EH (cell line): ENCODE results near the gene SORT1.

Experiments
- DNase-seq: peaks from one replicate; pipeline ENCODE4 v3.0.0-alpha.2; 2015; ENCODE audit warnings: low read depth

SORT1 gene

DNA sequence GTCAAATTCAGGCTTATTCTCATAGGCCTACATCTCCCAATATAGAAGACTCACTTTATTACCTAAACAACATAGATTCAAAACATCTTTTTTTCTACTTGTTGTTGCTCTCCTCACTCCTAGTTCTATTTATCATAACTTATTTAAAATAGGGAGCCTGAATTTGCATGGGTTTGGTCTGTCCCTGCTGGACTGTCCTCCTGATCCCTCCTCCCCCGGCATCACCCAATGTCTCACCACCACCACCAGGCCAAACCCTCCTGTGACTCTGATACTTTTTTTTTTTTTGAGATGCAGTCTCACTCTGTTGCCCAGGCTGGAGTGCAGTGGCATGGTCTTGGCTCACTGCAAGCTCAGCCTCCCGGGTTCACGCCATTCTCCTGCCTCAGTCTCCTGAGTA, 59.1 kb downstream of the SORT1 start:
- no peak for DNase-seq

DNA sequence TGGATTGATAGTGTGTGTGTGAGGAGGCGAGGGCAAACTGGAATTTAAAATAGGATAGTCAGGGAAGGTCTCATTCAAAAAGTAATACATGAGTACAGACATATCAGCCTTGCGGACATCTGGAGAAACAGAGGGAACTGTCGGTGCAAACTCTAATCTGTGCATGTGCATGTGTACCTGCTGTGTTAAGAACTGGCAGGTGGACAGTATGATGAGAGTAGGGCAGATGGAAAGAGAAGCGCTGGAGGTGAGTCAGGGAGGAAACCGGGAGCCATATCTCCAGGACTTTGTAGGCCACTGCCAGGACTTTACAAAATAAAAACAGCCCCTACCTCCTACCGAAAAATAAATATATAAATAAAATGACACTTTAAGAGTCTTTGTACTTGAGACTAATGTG, 59.6 kb downstream of the SORT1 start:
- no peak for DNase-seq

DNA sequence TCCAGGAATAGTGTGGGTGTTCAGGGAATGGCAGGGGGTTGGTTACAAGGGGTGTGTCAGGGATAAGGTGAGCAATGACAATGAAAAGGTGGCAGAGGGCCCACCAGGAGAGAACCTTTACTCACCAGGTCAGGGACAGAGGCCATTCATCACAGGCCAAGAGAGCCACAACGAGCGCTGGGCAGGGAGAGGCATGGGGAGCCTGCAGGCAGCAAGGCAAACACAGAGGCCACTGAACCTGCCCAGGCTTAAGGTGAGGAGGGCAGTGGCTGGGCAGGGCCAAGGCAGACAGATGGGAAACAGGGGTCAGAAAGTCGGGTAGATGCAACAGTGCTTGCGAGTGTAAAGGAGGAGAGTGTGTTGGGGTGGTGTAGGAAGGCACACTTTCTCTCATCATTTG, 62.6 kb downstream of the SORT1 start:
- no peak for DNase-seq

DNA sequence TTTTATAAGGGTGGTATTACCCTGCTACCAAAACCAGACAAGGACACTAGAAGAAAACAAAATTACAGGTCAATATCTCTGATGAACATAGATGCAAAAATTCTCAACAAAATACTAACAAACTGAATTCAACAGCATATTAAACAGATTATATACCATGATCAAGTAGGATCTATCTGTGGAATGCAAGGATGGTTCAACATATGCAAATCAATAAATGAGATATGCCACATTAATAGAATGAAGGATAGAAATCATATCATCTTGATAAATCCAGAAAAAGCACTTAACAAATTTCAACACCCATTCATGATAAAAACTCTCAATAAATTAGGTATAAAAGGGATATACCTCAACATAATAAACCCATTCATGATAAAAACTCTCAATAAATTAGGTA, 66.6 kb downstream of the SORT1 start:
- DNase-seq = no peak

DNA sequence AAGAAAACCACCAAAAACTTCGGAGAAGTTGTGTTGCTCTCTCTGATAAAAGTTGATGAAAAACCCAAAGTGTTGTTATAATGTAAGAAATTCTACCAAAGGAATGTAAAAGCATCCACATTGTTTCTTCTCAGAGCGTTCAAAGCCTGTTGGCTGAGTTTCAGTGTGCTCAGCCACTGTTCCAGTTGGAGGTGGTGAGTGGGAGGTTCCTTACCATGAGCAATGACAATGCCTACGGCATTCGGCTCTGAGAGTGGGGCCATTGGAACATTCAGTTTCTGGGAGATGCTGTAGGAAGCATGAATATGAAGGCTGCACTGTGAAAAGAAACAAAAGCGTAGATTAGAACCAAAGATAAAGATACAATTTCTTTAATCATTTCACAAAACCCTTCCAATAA, 70.4 kb downstream of the SORT1 start:
- DNase-seq = no peak

DNA sequence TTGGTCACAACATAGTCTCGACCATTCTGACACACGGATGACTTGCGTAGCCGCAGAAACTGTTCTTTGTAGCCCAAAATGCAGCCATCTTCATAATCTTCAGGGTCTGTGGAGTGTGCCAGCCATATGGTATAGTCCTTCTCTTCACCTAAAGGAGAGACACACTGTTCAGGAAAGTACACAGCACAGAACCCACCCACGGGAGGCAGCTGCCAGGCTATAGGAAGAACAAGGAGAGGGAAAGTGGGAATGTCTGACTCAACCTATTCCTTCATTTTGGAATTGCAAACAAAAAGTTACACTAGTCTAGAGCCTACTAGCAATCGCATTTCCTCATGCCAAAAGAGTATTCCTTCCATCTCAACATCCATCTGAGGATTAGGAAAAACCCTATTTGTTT, 74.7 kb downstream of the SORT1 start:
- DNase-seq = no peak

DNA sequence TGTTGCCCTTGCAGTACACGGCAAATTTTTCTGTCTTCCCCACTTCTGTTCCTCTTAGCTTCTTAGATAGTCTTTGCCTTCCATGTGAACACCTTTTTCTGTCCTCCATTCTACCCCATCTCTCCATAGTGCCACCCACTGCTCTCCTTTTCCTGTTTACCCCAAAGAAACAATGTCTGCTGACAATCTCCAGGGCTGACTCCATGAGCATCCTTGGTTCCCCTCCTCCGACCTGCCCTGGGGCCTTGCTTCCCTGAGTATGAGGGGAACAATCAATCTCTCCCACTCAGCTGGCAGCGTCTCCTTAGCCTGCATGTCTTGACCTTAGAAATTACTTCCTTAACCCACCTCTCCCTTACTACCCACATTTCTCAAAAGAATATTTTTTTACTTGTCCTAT, 78.6 kb downstream of the SORT1 start:
- DNase-seq = no peak

DNA sequence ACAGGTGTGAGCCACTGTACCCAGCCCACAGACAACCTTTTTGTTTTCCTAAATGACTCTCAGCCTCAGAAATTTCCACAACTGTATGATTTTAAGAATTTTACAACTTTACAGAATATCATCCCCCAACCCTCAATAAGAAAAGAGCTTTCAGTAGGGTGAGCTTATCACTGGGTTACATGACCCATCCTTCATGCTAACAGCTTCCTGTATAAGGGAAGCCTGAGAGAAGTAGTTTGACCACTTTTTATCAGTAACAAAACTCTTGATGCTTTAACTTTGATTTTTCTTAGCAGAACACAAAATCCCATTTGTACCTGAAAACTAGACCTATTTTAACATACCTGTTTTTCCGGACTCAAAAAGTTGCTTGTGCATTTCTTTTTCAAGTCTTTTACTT, 81.2 kb downstream of the SORT1 start:
- no peak for DNase-seq

DNA sequence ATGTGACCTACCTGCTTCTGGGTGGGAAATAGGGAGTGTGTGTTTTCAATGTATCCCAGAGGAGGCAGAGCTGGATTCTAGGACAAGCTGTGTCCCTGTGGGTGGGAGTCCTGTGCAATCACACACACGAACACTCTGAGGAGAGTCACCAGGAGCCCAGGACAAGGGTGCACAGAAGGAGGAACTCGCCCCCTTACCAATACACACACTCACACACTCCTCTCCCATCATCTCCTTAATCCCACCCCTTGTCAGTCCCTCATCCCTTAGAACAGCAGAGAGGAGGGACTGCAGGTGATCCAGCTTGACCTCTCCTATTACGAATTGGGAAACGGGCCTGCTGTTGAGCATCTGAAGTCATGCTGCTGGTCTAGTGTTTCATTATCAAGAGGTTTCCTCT, 82.4 kb downstream of the SORT1 start:
- DNase-seq = no peak

DNA sequence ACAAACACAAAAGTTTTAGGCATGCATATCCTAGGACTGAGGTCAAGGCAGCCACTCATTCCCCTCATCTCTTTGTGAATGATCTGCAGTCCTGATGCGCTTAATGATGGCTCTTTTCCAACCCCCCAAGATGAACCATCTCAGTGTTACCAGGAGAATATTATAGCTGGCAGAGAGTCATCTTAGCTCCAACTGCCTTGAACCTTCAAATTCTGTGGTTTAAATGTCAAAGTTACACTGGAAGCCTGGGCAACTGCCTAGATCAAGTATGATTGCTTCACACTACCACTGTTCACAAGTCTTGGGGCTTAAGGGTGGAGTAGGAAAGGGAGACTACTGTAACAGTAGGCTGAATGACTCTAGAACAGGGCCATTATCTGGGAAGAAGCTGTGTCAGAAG, 82.9 kb downstream of the SORT1 start:
- DNase-seq = peak; percentile 66

DNA sequence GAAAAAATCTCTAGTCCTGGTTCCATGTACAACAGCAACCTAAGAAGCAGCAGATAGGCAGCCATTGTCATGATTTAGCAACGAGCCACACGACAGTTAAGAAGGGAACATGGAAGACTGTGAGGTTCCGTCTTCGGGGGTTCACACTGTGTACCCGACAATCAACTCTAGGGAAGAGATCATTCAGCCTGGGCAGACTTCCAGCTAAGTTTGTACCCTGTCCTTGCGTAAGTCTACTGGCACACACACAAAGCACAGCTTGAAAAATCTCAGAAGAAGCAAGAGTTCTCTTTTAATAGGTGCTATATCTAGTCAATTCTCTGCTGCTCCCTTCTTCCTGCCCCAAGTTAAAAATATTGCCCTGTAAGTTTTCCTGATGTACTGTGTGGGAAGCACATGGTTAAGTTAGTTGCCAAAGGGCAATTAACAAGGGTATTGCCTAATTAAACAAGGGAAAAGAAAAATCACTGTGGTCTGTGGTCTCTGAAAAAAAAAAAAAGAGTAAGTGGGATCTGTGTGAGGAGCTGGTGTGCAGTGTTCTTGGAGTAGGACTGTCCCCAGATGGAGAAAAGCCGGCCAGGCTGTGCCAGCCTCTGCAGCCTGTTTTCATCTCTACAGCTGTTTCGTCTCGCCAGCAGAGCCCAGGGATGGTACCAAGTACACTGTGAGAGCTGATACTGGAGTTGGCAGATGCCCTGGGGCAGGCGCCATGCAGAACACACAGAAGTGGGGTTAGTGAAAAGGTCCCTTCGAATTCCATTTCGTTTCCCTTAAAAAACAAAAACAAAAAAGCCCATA, 84.5 kb downstream of the SORT1 start:
- DNase-seq = no peak

DNA sequence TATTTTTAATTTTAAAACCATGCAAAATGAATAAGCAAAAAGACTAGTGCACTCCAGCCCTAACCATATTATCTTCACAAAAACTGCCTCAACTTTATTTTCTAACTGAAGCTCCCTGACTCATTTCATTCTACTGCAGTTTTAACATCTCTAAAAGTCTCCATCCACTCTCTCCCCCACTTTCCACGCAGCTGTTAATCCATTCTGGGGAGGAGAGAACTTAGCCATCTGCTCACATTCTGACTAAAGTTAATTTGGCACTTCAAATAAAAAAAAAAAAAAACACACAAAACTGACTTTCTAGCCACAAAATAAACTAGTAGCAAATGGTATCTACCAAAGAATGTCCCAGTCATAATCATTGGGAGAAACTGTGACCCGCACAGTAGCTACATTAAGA, 85.5 kb downstream of the SORT1 start:
- no peak for DNase-seq

DNA sequence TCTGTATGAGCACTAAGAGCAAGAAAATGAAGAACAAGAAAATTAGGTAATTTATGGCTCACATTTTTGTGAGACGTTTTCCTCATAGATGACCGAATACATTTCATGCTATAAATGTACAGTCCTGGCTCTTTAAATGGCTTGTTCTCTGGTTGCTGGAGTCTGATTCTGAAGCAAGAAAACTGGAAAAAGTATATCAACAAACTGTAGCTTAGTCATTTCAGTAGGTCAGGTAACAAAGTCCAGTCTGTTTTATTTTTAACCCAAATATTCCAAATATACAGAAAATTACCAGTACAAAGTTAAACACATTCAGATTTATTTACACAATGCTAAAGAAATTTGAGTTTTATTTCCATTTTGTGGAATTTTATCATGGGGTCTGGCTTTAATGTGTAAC, 88.4 kb downstream of the SORT1 start:
- DNase-seq = no peak

DNA sequence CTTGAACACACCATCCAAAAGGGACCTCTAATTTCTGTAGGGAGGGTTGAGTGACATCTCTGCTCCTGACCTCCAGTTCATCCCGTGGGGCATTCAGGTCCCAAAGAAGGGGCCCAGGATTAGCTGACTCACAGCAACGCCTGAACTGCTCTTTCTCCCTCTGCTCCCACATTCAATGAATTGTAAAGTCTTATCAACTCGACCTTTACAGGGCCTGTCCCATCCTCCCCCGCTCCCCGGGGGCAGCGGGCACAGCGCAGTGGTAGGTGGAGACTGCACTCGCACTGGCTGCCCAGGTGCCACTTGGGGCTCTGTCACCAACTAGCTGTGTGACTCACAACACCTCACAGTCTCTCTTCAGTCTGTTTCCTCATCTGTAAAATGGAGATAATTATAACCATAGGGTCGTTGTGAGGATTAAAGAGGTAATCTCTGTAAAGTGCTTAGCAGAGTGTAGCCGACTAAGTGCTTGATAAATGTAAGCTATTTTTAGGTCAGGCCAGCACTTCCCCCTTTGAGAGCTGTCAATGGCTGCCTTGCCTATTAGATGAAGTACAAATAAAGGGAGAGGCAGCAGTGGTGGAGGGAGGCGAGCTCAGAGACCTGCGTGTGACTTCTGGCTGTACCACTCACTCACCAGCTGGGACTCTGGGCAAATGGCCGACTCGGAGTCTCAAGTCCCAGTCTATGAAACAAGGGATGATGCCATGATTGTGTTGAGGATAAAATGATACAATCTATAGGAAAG, 90.3 kb downstream of the SORT1 start:
- DNase-seq = no peak

DNA sequence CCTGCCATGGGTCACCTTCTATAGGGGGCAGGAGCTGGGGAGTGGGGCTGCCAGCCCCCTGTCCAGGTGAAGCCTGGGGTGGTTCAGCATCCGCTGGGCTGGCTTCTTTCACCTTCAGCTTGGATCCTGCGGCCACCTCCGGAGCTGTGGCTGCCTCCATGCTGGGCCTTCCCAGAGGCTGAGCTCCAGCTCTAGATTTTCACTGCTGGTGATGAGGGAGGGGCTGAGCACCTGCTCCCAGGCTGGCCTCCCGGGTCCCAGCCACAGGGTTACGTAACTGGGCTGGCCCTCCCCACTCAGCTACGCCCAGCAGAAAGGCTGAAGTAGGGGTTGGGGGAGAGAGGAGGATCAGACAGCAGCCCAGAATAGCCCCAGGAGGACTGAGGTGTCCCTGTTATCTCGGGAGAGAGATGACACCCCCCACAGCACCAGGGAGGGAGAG, 90.9 kb downstream of the SORT1 start, which contains the start of gene MYBPHL:
Gene MYBPHL, minus strand, starts transcription at position 180 of the 442 bp plus-strand sequence. Its CDS starts 20 bp downstream, at position 160.
- no peak for DNase-seq

DNA sequence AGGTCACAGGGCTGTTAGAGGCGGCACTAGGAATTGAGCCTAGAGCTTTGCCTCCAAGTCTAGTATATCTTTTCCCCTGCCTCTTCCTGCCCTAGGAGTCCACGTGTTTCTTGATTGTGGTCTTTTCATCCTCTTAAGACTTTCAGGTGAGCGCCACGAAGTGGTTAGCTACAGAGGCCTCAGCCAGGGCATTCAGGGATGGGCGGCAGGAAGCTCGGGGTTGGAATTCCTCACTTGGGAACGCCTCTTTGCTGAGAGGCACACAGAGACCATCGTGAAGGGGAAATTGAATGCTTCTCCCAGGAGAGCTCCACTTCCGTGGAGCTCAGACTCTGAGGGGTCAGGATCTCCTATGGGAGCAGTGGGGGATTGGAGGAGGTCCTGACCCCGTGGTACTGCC, 91.7 kb downstream of the SORT1 start:
- DNase-seq = peak; percentile 34

DNA sequence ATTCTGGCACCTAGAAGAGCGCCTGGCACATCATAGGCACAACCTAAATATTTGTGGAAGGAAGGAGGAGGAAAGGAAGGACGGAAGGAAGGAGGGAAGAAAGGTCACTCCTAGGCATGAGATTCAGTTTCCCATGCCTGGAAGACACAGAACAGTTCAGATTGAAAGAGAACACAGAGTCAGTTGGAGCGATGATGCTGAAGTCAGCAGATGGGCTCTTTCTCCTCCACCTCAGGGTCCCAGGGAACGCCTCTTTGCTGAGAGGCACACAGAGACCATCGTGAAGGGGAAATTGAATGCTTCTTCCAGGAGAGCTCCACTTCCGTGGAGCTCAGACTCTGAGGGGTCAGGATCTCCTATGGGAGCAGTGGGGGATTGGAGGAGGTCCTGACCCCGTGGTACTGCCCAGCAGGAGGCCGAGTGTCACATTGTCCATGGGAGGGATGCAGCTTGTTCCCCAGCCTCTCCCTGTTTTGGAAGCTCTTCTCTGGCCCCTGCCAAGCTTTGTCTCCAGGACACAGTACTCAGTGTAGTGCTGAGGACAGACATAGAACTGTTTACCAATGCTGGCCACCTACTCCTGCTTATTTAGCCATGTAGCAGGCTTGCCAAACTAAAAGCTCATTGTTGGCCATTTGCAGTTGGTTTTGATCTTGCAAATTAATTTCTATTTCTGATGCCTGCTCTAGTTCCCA, 93.3 kb downstream of the SORT1 start:
- no peak for DNase-seq

DNA sequence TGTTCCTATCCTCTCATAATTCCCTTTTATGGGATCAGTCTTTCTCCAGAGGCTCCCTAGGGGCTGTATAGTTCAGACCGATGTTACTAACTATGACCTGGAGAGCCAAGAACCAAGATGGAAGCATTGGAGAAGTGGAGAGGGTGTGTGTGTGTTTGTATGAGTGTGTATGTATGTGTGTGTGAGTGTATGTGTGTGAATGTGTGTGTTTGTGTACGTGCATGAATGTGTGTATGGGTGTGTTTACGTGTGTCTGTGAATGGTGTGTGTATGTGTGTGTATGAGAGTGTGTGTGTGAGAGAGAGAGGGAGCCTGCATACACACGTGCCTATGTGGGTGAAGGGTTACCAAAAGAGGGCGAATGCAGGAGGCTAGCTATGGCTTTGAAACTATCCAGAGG, 95.8 kb downstream of the SORT1 start:
- no peak for DNase-seq

DNA sequence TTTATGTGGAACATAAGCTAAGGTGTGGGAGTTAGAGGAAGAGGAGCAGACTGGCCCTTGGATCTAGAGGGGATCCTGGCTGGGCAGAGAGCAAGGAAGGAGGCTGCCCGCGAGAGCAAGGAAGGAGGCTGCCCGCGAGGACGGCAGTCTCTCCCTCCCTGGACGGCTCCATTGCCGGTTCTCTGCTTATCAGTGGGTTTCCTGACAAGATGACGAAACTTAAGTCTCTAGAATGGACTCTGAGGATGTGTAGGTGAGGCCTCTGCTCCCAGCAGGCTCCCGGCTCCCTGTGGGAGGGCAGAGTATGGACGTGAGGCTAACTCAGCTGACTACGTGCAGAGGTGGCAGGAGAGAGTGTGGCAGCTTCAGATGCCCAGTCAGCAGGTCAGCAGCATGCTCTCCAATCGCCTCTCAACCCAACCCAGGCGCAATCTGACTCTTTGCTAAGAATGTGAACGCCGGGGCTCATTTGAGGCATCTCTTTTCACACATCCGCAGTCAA, 97.0 kb downstream of the SORT1 start:
- DNase-seq = no peak

DNA sequence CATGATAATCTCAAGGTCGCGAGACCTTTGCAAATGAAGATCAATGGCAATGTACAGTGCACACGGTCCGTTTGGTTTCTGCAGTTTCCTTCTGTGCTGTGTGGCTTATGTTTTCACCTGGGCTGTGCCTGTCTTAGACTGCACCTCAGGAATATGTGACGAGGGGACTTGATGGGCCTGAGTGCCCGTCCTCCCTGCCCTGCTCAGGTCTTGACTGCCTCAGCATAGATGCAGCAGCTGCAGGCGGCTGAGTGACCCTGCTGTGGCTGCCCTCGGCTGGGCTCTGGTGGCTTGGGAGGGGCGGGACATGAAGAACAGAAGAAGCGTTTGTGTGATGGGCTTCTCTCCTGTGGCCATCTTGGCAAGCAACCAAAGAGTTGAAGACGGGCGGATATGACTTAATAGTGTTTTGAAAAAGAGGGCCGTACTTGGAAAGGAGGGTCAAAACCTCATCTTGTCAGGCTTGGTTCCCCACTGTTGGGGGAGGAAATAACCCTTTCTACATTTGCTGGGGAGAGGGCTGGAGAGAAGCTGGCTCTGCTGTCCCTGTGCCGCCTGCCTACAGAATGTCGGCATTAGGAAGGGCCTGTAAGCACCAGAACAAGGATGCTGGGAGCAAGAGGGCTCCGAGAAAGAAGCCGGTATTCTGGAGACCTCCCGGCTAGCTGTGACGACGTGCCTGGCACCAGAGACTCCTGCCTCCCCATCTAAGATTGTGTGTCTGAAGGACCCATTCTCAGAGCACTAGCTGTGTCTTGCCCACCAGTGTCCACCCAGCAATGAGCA, 98.0 kb downstream of the SORT1 start:
- peak; percentile 22 for DNase-seq

DNA sequence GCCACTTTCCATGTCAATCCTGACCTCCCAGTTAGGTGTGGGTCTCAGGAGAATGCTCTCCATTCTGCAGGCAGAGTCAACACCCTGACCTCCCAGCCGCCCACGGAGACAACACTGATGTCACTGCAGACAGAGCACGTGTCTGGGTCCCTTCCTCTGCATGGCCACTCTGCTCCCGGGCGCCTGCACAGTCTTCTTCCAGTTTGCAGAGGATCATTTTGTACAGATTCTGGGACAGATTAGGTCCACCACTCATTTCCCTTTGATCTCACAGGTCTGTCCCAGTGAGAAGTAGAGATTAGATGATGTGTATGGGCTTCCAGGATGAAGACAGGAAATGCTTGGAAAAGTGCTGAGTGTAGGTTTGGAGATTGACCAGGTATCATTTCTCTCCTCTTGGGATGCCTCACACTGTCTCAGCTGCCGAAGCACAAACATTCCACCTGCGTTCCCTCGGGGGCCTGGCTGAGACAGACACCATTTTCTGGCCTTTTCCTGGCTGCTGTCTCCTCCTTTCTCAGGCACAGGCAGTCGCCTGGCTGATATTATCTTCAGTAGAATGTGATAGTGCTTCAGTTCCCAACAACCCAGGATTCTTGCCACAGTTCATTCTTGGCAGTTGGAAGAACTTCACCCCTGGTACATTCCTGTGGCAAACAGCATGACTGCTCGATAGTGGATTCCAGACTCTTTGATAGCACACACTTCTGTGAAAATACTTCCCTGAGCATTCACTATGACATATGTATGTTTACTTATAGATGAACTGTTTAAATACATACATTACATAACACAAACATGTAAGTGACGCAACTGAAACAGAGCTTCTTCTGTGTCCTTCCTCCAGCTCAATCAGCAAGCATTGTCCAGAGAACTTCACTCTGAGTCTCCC, 98.8 kb downstream of the SORT1 start:
- peak; percentile 97 for DNase-seq
